ENCODE results near the gene APOL1.
"Not testable (repeated sequence)": the region's sequence is repeated elsewhere in the genome, so short reads cannot be mapped to it uniquely, and the experiment has no call there.

The APOL1 gene

DNA sequence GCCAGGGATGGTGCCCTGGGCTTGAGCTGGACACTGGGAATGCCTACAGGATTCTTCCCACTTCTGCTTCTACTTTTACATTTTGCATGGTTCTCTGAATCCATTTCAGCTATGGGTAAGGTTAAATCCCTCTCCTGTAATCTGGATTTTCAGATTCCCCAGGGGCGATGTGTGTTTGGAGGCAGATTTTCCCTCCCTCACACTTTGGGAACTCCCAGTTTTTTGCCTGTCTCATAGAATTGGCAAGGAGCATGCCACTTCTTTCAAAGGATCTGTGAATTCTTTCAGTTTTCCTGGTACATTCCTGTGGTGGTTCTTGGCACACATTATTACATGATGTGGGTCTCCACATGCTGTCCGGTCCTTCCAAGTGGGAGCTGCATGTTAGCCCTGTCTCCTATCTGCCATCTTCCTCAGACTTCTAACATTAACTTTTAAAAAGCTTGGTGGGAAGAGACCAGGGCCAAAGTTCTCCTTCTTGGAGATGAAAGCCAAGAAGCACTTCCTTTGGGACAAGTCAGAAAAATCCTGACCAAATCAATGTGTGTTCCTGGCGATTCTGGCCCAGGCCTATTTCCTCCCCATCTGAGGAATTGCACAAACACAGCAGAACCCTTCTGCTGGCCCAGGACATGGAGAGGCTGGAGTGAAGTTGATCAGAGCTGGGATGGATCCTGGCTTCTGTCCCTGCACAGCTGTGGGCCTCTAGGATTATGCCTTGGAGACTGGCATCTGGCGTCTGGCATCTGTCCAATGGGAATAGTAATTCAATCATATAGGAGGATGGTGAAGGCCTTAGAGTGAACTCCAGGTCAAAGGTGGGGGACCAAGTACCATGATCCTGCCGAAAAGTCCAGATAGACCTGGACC is 8.2 kb upstream of the APOL1 start:
- DNase-seq (ENCODE audit: low read depth): peak; percentile 65
- TF ChIP-seq, protein P1, sequence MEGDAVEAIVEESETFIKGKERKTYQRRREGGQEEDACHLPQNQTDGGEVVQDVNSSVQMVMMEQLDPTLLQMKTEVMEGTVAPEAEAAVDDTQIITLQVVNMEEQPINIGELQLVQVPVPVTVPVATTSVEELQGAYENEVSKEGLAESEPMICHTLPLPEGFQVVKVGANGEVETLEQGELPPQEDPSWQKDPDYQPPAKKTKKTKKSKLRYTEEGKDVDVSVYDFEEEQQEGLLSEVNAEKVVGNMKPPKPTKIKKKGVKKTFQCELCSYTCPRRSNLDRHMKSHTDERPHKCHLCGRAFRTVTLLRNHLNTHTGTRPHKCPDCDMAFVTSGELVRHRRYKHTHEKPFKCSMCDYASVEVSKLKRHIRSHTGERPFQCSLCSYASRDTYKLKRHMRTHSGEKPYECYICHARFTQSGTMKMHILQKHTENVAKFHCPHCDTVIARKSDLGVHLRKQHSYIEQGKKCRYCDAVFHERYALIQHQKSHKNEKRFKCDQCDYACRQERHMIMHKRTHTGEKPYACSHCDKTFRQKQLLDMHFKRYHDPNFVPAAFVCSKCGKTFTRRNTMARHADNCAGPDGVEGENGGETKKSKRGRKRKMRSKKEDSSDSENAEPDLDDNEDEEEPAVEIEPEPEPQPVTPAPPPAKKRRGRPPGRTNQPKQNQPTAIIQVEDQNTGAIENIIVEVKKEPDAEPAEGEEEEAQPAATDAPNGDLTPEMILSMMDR (conservative IDR thresholded peaks at IDR 0.05; ENCODE audit: control insufficient read depth, insufficient read depth, low read depth, low read length): no peak
- H3K4me3 ChIP-seq (ENCODE audit: control insufficient read depth, low read depth, low read length): no peak overlapping the region

GRCh38 chr22:36245805-36246356 is 7.1 kb upstream of the APOL1 start:
- no peak overlapping the region for H3K4me3 ChIP-seq (ENCODE audit: control insufficient read depth, low read depth, low read length)
- TF ChIP-seq, protein P1 (conservative IDR thresholded peaks at IDR 0.05; ENCODE audit: control insufficient read depth, insufficient read depth, low read depth, low read length): no peak
- no peak for DNase-seq (ENCODE audit: low read depth)

GRCh38 chr22:36246718-36247117 is 6.2 kb upstream of the APOL1 start:
- TF ChIP-seq, protein P1 (conservative IDR thresholded peaks at IDR 0.05; ENCODE audit: control insufficient read depth, insufficient read depth, low read depth, low read length): no peak
- no peak overlapping the region for H3K4me3 ChIP-seq (ENCODE audit: control insufficient read depth, low read depth, low read length)
- DNase-seq (ENCODE audit: low read depth): no peak

GRCh38 chr22:36247955-36248354 is 5.0 kb upstream of the APOL1 start:
- DNase-seq (ENCODE audit: low read depth): no peak
- TF ChIP-seq, protein P1 (conservative IDR thresholded peaks at IDR 0.05; ENCODE audit: control insufficient read depth, insufficient read depth, low read depth, low read length): no peak
- no peak overlapping the region for H3K4me3 ChIP-seq (ENCODE audit: control insufficient read depth, low read depth, low read length)

GRCh38 chr22:36249160-36249559 is 3.8 kb upstream of the APOL1 start:
- TF ChIP-seq, protein P1 (conservative IDR thresholded peaks at IDR 0.05; ENCODE audit: control insufficient read depth, insufficient read depth, low read depth, low read length): no peak
- no peak overlapping the region for H3K4me3 ChIP-seq (ENCODE audit: control insufficient read depth, low read depth, low read length)
- no peak for DNase-seq (ENCODE audit: low read depth)

GRCh38 chr22:36250292-36250960 is 2.5 kb upstream of the APOL1 start:
- DNase-seq (ENCODE audit: low read depth); H3K4me3 ChIP-seq (ENCODE audit: control insufficient read depth, low read depth, low read length): not testable (repeated sequence)

- DNase-seq (ENCODE audit: low read depth); H3K4me3 ChIP-seq (ENCODE audit: control insufficient read depth, low read depth, low read length): not testable (repeated sequence)
Measured at GRCh38 chr22:36251979-36252608, 839 bp upstream of the APOL1 start.
